Stimulated activated naive B cell treated with anti-CD40 and anti-IgM and Interleukin-4, amounts not matched to agents 10 μg/mL and 1 μg/mL and 100 μg/mL, for 72 hours (primary cell): ENCODE measurements around the gene PPID.
"Not testable (repeated sequence)": the region's sequence is repeated elsewhere in the genome, so short reads cannot be mapped to it uniquely, and the experiment has no call there.

ENCODE experiments used
- ATAC-seq, 2 donors: fragments of 150-1000 bp; cut with Tn5 transposase; replicated peaks; 2 replicates each; pipeline ENCODE4 v1.10.0; 2021; ENCODE audit warnings: moderate library complexity in 1 of 2
- DNase-seq: peaks from one replicate; pipeline ENCODE4 v3.0.0; 2021
- H3K27ac Mint-ChIP-seq: one replicate; pipeline ENCODE4 v1.8.0; 2022; ENCODE audit warnings: mild to moderate bottlenecking, mixed read lengths
- H3K27me3 Mint-ChIP-seq, 2 donors: one replicate each; pipeline ENCODE4 v1.8.0; 2022; ENCODE audit warnings: mixed read lengths in 2 of 2
- H3K36me3 Mint-ChIP-seq, 2 donors: one replicate each; pipeline ENCODE4 v1.8.0; 2022; ENCODE audit warnings: mixed read lengths in 2 of 2, mild to moderate bottlenecking in 1 of 2
- H3K4me1 Mint-ChIP-seq, 2 donors: one replicate each; pipeline ENCODE4 v1.8.0; 2022; ENCODE audit warnings: mixed read lengths in 2 of 2, mild to moderate bottlenecking in 1 of 2
- H3K4me3 Mint-ChIP-seq, 2 donors: one replicate each; pipeline ENCODE4 v1.8.0; 2022; ENCODE audit warnings: mild to moderate bottlenecking in 2 of 2, mixed read lengths in 2 of 2, moderate library complexity in 1 of 2
- H3K9me3 Mint-ChIP-seq, 2 donors: one replicate each; pipeline ENCODE4 v1.8.0; 2022; ENCODE audit warnings: mixed read lengths in 2 of 2, mild to moderate bottlenecking in 1 of 2

Gene PPID

GRCh38 chr4:158756588-158756987, 33.4 kb upstream of the PPID start:
- Mint-ChIP-seq H3K9me3 (peaks cover 12 to 18% of the 10 kb centered on the region in 2 donors), H3K36me3 (peaks cover 0 to 6% of the 10 kb centered on the region in 2 donors), H3K4me1 (no peaks in the 10 kb centered on the region), H3K27ac (no peak overlapping the region), H3K4me3 (no peak overlapping the region), H3K27me3 (peaks cover 42 to 74% of the 10 kb centered on the region in 2 donors)
- DNase-seq (no peak), ATAC-seq (no peak)

GRCh38 chr4:158755819-158756218, 32.6 kb upstream of the PPID start:
- not testable (repeated sequence) for DNase-seq, H3K36me3 Mint-ChIP-seq, ATAC-seq, H3K27ac Mint-ChIP-seq, H3K4me1 Mint-ChIP-seq, H3K4me3 Mint-ChIP-seq
- Mint-ChIP-seq H3K27me3 (peaks cover 39 to 73% of the 10 kb centered on the region in 2 donors), H3K9me3 (peaks cover 12 to 18% of the 10 kb centered on the region in 2 donors)

GRCh38 chr4:158754385-158755180, 31.4 kb upstream of the PPID start:
- no peak overlapping the region for H3K27ac Mint-ChIP-seq
- H3K27me3 Mint-ChIP-seq, result peaks cover 43 to 64% of the 10 kb centered on the region in 2 donors
- H3K4me1 Mint-ChIP-seq, result no peaks in the 10 kb centered on the region
- ATAC-seq (no peak), DNase-seq (no peak)
- H3K4me3 Mint-ChIP-seq, result no peak overlapping the region
- H3K36me3 Mint-ChIP-seq, result peaks cover 0 to 6% of the 10 kb centered on the region in 2 donors
- peaks cover 12 to 17% of the 10 kb centered on the region in 2 donors for H3K9me3 Mint-ChIP-seq

- no peak for DNase-seq
- no peak overlapping the region for H3K27ac Mint-ChIP-seq
- H3K4me3 Mint-ChIP-seq, result no peak overlapping the region
- H3K27me3 Mint-ChIP-seq, result peaks cover 24 to 32% of the 10 kb centered on the region in 2 donors
- H3K4me1 Mint-ChIP-seq, result no peaks in the 10 kb centered on the region
- peaks cover 0 to 4% of the 10 kb centered on the region in 2 donors for H3K9me3 Mint-ChIP-seq
- H3K36me3 Mint-ChIP-seq, result no peaks in the 10 kb centered on the region
- ATAC-seq, result no peak
Observed at GRCh38 chr4:158750379-158750778, 27.2 kb upstream of the PPID start.

GRCh38 chr4:158746537-158746936, 23.3 kb upstream of the PPID start:
- not testable (repeated sequence) for H3K9me3 Mint-ChIP-seq, DNase-seq, H3K27ac Mint-ChIP-seq, H3K4me3 Mint-ChIP-seq, ATAC-seq, H3K4me1 Mint-ChIP-seq, H3K36me3 Mint-ChIP-seq
- H3K27me3 Mint-ChIP-seq, result peaks cover 17 to 25% of the 10 kb centered on the region in 2 donors

GRCh38 chr4:158741326-158742021, 18.3 kb upstream of the PPID start:
- Mint-ChIP-seq H3K36me3 (no peaks in the 10 kb centered on the region), H3K27ac (no peak overlapping the region), H3K27me3 (peaks cover 16 to 24% of the 10 kb centered on the region in 2 donors), H3K4me3 (no peak overlapping the region), H3K4me1 (no peaks in the 10 kb centered on the region), H3K9me3 (no peaks in the 10 kb centered on the region)
- DNase-seq, result no peak
- no peak for ATAC-seq

GRCh38 chr4:158739600-158739999, 16.4 kb upstream of the PPID start:
- no peaks in the 10 kb centered on the region for H3K36me3 Mint-ChIP-seq
- no peak overlapping the region for H3K4me3 Mint-ChIP-seq
- DNase-seq (no peak), ATAC-seq (no peak)
- H3K27ac Mint-ChIP-seq, result no peak overlapping the region
- H3K4me1 Mint-ChIP-seq, result no peaks in the 10 kb centered on the region
- no peaks in the 10 kb centered on the region for H3K9me3 Mint-ChIP-seq
- peaks cover 24 to 34% of the 10 kb centered on the region in 2 donors for H3K27me3 Mint-ChIP-seq

- Mint-ChIP-seq H3K27ac (no peak overlapping the region), H3K36me3 (no peaks in the 10 kb centered on the region), H3K27me3 (peaks cover 24 to 34% of the 10 kb centered on the region in 2 donors), H3K9me3 (no peaks in the 10 kb centered on the region), H3K4me3 (no peak overlapping the region), H3K4me1 (no peaks in the 10 kb centered on the region)
- ATAC-seq (no peak), DNase-seq (no peak)
Observed at GRCh38 chr4:158738866-158739265, 15.7 kb upstream of the PPID start.

GRCh38 chr4:158729716-158730559, 6.7 kb upstream of the PPID start:
- peak; percentile 77 to 85 for ATAC-seq
- Mint-ChIP-seq H3K4me3 (no peak overlapping the region), H3K27ac (no peak overlapping the region), H3K36me3 (no peaks in the 10 kb centered on the region), H3K4me1 (peaks cover 4 to 6% of the 10 kb centered on the region in 2 donors), H3K27me3 (peaks cover 52 to 62% of the 10 kb centered on the region in 2 donors), H3K9me3 (no peaks in the 10 kb centered on the region)
- peak; percentile 21 for DNase-seq

- Mint-ChIP-seq H3K27ac (no peak overlapping the region), H3K36me3 (peaks cover 0 to 4% of the 10 kb centered on the region in 2 donors), H3K4me3 (no peak overlapping the region), H3K4me1 (peaks cover 6 to 7% of the 10 kb centered on the region in 2 donors), H3K27me3 (peaks cover 51 to 56% of the 10 kb centered on the region in 2 donors), H3K9me3 (no peaks in the 10 kb centered on the region)
- no peak for DNase-seq
- no peak for ATAC-seq
Observed at GRCh38 chr4:158728236-158728635, 5.0 kb upstream of the PPID start.

GRCh38 chr4:158726633-158727032, 3.4 kb upstream of the PPID start:
- Mint-ChIP-seq H3K27ac (no peak overlapping the region), H3K36me3 (peaks cover 0 to 6% of the 10 kb centered on the region in 2 donors), H3K4me3 (no peak overlapping the region), H3K27me3 (peaks cover 40 to 44% of the 10 kb centered on the region in 2 donors), H3K9me3 (no peaks in the 10 kb centered on the region), H3K4me1 (peaks cover 9 to 10% of the 10 kb centered on the region in 2 donors)
- ATAC-seq, result no peak
- DNase-seq, result no peak

GRCh38 chr4:158724637-158725036, 1.4 kb upstream of the PPID start:
- Mint-ChIP-seq H3K9me3 (no peaks in the 10 kb centered on the region), H3K27me3 (peaks cover 27 to 28% of the 10 kb centered on the region in 2 donors), H3K4me3 (no peak overlapping the region), H3K36me3 (peaks cover 9 to 14% of the 10 kb centered on the region in 2 donors), H3K27ac (no peak overlapping the region), H3K4me1 (peaks cover 8 to 11% of the 10 kb centered on the region in 2 donors)
- DNase-seq, result no peak
- no peak for ATAC-seq

- Mint-ChIP-seq H3K9me3 (no peaks in the 10 kb centered on the region), H3K27ac (peak overlapping the region; percentile 99), H3K4me3 (peak overlapping the region; percentile 86 to 99), H3K36me3 (peaks cover 30 to 34% of the 10 kb centered on the region in 2 donors), H3K4me1 (peaks cover 15 to 16% of the 10 kb centered on the region in 2 donors), H3K27me3 (peaks cover 12 to 14% of the 10 kb centered on the region in 2 donors)
- DNase-seq, result no peak
- peak; percentile 1 for ATAC-seq
Observed at GRCh38 chr4:158722291-158722916, 792 bp downstream of the PPID start.

GRCh38 chr4:158721680-158722079, 1.5 kb downstream of the PPID start:
- H3K4me1 Mint-ChIP-seq, result peaks cover 15 to 16% of the 10 kb centered on the region in 2 donors
- no peak overlapping the region for H3K27ac Mint-ChIP-seq
- no peaks in the 10 kb centered on the region for H3K9me3 Mint-ChIP-seq
- no peak for ATAC-seq
- H3K36me3 Mint-ChIP-seq, result peaks cover 34 to 41% of the 10 kb centered on the region in 2 donors
- peak overlapping the region in 1 of 2 donors; percentile 99 for H3K4me3 Mint-ChIP-seq
- DNase-seq, result no peak
- peaks cover 8 to 9% of the 10 kb centered on the region in 2 donors for H3K27me3 Mint-ChIP-seq
